GM21737 (cell line): Measurements from ENCODE around the gene GNAO1.
"Not testable (repeated sequence)": the region's sequence is repeated elsewhere in the genome, so short reads cannot be mapped to it uniquely, and the experiment has no call there.

Experiments
- ATAC-seq: cut with Tn5 transposase; IDR thresholded peaks from one replicate; pipeline ENCODE4 v1.9.1; 2021; ENCODE audit warnings: mild to moderate bottlenecking, moderate library complexity; ENCODE audit not compliant: unreplicated experiment

The GNAO1 gene

GRCh38 chr16:56379044-56379443, 187.8 kb downstream of the GNAO1 start:
- not testable (repeated sequence) for ATAC-seq

GRCh38 chr16:56380778-56381485, 189.6 kb downstream of the GNAO1 start:
- ATAC-seq = not testable (repeated sequence)

GRCh38 chr16:56382459-56382858, 191.2 kb downstream of the GNAO1 start:
- ATAC-seq = no peak

- no peak for ATAC-seq
These were observed 191.6 kb downstream of the GNAO1 start for GRCh38 chr16:56382901-56383355.

GRCh38 chr16:56384074-56384721, 192.9 kb downstream of the GNAO1 start:
- ATAC-seq = no peak

- ATAC-seq = no peak
These were observed 196.1 kb downstream of the GNAO1 start for GRCh38 chr16:56387396-56387795.

- no peak for ATAC-seq
These were observed 196.9 kb downstream of the GNAO1 start for GRCh38 chr16:56388209-56388608.

- no peak for ATAC-seq
These were observed 198.3 kb downstream of the GNAO1 start for GRCh38 chr16:56389554-56389953.

- not testable (repeated sequence) for ATAC-seq
These were observed 205.4 kb downstream of the GNAO1 start for GRCh38 chr16:56396724-56397123.

- no peak for ATAC-seq
These were observed 207.8 kb downstream of the GNAO1 start for GRCh38 chr16:56399047-56399446.

GRCh38 chr16:56399486-56399885, 208.2 kb downstream of the GNAO1 start:
- ATAC-seq = no peak

GRCh38 chr16:56400458-56400857, 209.2 kb downstream of the GNAO1 start:
- no peak for ATAC-seq

- no peak for ATAC-seq
These were observed 210.2 kb downstream of the GNAO1 start for GRCh38 chr16:56401482-56401881.

GRCh38 chr16:56405977-56406672, 214.8 kb downstream of the GNAO1 start:
- ATAC-seq = no peak
